GM18502 (cell line): ENCODE measurements around the gene EEF1AKMT3.
A peak's percentile ranks its signal among the peaks of the same experiment; 100 is the strongest.
"Not testable (repeated sequence)": the region's sequence is repeated elsewhere in the genome, so short reads cannot be mapped to it uniquely, and the experiment has no call there.

ENCODE experiments used
- ATAC-seq: cut with Tn5 transposase; IDR thresholded peaks from one replicate; pipeline ENCODE4 v1.9.1; 2021; ENCODE audit warnings: mild to moderate bottlenecking; ENCODE audit not compliant: unreplicated experiment, poor library complexity

EEF1AKMT3 gene

DNA sequence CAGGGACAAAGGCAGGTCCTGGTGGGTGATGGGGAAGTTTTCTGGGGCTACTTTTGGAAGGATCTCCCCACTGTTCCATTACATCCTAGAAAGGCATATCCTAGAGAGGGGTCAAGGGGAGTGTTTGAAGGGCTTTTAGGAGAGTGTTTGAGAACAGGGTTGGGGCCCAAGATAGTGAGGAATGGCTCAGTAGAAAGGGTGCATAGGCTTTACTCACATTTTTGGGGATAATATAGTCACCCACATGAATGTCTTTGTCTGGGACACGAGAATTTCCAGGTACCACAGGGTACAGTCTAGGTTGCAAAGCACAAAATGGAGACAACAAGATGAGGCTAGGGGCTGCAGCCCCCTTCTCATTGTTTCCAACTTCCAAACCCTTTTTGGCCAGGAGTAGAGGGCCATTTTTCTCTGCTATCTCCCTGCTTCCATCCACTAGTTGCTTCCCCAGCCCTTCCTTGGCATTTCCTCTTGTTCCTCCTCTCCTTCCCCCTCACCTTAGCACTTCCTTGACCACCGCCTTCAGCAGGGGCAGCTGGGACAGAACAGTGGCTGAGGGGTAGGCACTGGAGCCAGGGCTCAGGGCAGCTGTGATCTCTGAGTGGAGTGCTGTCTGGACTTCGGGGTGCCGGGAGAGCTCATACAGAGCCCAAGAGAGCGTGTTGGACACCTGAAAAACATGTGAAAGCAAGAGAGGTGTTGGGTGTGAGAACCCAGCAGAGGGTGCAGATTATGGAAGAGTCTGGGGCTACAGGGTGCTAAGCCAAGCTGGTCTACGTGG, 8.3 kb upstream of the EEF1AKMT3 start:
- no peak for ATAC-seq

DNA sequence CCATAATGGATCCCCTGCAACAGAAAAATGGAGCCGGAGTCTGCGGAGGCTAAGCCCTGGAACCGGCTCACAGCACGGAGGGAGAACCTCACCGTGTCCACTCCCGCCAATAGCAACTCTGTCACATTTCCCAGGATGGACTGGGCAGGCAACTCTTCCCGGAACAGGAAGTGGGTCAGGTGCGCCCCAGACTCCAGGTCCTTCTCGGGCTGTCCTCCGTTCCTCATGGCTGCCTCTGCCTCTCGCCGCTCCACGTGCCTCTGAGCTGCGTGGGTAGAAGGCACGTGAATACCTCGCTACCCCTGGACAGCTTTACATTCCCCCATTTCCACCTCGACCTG, 7.8 kb upstream of the EEF1AKMT3 start:
- peak; percentile 5 for ATAC-seq

DNA sequence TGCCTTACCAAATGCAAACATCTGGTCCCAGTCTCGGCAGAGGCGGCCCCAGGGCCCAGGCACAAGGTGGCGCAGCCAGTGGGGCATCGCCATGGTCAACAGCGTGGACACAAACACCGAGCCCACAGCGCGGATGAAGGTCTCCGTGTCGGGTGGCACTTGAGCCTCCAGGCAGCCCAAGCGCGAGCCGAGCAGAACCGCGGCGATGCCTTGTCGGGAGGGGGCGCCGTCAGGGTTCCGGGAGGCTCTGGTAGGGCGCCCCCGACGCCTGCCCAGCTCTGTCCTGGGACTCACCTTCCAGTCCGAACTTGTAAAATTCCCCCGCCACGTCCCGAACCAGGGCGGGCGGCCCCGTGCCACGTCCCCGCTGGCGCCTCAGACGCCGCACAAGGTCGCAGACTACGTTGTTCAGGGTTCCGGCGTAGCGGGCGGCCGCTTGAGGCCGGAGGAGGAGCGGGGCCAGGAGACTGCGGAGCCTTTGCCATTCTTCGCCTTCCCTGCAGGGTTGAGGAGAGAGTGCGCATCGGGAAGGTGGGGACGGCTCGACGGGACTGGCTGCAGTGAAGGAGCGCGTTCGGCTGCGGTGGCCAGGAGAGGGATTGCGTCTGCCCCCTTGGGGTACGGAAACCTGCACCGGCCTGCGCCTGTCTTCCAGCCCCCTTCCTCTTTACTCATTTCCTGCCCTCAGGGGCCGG, 7.3 kb upstream of the EEF1AKMT3 start:
- ATAC-seq = peak; percentile 76

DNA sequence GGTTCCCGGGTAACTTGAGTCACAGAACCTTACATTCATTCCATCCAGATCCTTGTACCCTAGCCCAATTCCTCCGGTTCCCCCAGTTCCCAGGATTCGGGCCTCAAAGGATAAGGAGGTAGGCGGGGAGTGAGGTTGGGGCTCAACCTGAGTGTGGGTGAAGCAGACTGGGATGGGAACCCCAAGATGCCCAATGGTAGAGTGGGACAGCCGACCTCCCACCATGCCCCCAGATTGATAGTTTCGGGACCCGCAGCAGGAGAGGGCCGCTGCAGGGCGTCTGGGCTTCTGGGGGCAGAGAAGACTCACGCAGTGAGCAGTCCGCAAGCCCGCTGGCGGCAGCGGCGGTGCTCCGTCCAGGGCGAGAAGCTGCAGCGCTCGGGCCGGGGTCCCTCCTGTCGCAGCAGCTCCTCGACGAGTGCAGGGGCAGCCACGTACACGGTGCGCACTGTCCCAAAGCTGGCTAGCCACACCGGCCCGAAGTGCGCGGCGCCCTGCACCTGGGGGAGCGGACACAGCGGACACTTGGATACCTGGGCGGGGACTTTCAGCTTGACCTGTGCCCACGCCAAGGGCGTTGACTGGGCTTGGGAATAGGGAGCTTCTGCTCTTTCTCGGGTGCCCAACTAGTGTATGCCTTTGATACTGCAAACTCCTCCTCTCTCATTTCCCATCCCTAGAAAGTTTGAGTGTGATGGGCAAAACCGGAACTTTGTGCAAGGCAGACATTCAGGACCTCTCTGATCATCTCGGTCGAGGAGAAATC, 6.5 kb upstream of the EEF1AKMT3 start:
- no peak for ATAC-seq

DNA sequence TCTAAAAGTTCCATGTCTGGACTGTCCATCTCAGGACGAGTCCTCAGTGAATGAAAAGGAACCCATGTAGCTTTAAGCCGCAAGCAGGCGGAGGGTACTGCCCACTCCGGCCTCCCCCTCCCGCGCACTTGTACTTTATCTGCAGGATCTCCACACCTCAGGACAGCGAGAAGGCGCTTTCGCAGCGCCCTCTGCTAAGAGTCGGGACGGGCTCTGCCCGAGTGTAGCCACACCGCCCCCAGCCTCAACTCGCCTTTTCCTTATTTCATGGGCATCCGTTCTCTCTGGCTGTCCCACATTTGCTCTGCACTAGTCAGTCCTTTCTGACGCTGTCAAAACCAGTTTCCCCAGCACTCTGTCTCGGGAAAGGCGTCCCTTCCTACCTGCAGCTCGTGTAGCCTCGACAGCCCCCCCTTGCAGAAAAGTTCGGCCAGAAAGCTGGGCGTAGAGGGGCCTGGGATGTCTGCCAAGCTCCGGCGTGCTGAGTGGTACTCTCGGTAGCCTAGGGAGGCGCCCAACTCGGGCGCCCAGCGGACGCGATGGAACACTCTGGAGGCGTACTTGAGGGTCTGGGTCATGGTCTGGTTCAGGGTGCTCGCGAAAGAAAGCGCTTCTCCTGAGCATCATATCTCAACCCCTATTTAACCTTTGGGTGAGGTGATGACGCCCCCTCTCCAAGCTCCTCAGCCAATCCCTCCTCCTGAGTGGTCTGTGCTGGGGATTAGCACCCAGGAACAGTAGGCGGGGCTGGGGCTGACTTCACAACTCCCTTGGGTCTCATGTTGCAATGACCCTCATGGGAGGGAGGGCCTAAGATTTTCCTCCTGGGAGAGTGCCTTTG, 5.7 kb upstream of the EEF1AKMT3 start, which contains the start of gene CYP27B1:
CYP27B1 (minus strand) TSS at position 615 of the 841 bp plus-strand sequence; CDS start at position 578, 37 bp downstream.
- ATAC-seq = no peak

DNA sequence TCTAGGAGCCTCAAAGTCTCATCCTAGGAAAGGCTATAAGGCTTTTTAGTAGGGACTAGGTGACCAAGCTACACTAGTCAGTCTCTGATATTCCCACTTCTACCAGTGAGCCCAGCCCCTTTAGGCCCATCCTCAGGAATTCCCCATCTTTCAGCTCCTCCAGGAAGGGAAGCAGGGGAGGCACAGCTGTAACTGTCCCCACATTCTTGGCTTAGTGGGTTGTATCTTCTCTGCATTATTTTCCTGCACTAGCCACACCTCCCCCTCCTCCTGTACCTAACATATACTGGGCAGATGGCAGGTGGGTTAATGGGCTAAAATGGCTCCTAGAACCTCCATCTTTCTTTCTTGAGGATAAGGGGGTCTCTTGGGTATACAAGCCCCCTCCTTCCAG, 5.1 kb upstream of the EEF1AKMT3 start:
- ATAC-seq = no peak

DNA sequence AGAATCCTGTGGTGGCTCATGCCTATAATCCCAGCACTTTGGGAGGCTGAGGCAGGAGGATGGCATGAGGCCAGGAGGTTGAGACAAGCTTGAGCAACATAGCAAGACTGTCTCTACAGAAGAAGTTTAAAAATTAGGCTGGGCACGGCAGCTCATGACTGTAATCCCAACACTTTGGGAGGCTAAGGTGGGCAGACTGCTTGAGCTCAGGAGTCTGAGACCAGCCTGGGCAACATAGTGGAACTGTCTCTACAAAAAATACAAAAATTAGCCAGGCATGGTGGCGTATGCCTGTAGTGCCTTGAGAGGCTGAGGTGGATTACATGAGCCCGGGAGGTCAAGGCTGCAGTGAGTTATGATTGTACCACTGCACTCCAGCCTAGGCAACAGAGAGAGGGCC, 4.5 kb upstream of the EEF1AKMT3 start:
- no peak for ATAC-seq

DNA sequence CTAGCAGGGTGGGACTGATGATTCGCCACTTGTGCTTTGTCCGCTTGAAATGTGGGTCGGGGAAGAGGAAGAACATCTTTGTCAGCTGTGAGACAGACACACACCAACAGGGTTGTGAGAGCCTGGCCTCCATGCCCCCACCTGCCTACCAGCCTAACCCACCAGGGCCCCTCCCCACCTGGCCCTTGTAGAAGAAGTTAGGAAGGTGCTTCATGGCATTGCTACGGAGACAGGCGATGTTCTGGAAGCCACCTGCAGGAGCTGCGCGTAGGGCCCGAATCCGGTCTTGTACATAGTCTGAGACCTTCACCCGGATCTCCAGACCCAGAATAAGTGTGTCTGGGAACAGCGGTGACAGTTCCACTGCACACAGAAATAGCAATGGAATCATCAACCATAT, 2.8 kb upstream of the EEF1AKMT3 start:
- no peak for ATAC-seq

DNA sequence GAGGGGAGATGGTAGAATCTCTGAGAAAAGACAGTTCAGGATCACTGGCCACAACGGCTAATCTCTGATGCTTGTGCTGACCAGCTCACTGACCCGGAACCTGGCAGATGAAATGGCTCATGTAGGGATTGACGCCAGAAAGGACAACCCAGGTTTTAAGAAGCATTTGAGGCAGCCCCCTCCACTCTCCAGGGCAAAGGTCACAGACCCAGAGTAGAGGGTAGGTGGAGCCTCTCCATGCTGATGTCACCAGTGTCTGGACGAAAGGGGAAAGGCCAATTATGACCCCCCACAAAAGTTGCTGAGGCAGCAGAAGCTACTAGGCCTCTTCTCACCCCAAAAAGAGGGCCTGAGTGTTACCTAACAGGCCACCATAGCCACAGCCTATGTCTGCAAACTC, 1.7 kb upstream of the EEF1AKMT3 start:
- no peak for ATAC-seq

DNA sequence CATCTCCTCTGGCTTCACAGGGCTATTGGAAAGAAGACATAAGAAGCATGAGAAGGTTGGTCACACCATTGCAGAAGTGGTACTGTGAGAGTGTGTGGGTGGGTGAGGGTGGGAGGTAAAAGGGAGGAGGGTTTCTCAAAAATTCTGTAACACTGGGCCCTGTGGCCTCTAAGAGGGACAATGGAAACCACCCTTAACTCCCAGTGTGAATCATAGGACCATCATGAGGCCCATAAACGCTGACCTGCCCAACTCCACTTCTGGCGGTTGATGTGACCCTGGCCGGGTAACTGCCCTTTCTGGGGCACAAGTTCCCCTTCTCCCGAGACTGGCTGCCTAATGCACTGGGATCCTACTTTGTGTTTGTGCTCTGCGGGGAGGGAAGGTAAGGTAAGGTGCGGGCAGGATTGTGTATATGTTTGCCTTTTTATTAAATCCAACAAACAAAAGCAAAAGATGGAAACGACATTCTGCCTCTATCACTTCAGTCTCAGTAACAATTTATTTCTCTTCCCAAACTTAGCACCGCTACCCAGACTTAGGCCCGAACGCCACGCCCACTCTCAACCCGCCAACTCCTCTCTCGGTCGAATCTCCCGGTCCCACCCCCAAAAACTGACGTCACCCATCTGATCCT, 1.1 kb upstream of the EEF1AKMT3 start:
- ATAC-seq = peak; percentile 84

DNA sequence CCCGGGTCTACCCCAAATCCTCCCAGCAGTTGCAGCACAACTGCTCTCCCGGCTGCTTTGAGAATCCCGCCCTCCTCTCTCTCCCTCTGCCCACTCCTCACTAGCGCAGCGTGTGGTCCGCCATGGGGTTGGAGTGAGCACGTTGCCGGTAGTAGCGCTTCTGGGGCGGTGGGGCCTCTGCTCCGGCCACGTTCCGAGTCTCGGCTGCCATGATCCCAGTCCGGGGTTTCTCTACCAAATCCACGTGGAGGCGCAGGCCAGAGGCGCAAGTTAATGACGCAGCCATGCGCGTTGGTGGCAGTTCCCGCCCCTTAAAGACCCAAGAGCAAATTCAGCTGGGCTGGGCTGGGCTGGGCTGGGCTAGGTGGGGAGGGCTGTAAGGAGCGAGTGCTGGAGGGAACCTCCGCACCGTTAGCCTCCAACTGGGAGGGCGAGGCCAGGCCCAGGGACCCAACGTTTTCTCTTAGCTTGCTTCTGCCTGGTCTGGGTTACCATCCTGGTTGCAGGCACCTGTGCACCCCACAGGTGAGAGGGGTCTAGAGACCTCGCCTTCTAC, 463 bp upstream of the EEF1AKMT3 start, which contains the start of gene METTL1:
METTL1 (minus strand) TSS at position 233 of the 556 bp plus-strand sequence; CDS start at position 211, 22 bp downstream.
- ATAC-seq = peak; percentile 89

DNA sequence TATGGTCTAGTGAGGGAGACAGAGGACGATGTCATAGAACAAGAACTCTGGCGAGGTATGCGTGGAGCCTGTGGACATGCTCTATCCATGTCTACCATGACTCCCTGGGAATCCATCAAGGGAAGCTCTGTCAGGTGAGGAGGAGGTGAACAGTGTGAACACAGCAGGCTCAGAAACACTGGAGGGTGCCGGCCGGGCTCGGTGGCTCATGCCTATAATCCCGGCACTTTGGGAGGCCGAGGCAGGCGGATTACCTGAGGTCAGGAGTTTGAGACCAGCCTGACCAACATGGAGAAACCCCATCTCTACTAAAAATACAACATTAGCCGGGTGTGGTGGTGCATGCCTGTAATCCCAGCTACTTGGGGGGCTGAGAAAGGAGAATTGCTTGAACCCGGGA, 2.2 kb downstream of the EEF1AKMT3 start:
- ATAC-seq = not testable (repeated sequence)

DNA sequence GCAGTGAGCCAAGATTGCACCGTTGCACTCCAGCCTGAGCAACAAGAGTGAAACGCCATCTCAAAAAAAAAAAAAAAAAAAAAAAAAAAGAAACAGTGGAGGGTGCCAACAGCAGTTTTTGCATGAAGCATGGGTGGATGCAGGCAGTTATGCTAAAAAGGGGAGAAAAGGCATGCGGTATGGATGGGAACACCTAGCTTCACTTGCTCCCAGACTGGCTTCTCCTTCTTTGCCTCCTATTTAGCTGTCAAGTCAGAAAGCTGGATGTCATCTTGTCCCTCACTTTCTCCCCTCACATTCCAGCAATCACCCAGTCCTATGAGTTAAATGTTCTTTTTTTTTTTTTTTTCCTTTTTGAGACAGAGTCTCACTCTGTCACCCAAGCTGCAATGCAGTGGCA, 2.6 kb downstream of the EEF1AKMT3 start:
- no peak for ATAC-seq

DNA sequence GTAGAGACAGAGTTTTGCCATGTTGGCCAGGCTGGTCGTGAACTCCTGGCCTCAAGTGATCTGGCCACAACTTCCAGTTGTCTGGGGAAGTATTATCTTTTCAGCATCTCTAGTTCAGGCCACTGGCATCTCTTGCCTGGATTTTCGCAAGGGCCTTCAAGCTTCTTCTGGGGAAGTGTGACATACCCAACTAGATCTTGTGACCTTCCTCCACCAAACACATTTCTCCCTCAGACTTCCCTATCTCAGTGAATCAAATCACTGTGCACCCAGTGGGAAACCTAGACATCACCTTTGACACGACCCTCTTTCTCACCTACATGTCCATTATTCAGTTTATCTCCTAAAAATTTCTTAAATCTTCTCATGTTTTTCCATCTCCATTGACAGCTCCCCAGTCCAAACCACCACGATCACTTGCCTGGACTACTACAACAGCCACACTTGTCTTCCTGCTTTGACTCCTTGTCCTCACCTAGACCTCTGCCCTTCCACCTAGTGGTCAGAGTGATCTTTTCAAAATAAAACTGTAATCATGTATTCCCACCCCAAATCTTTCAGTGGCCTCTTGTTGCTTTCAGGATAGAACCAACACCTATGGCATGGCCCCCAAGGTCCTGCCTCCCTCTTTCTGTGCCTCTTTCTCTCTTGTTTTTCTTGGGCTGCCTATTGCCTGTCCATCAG, 3.3 kb downstream of the EEF1AKMT3 start:
- no peak for ATAC-seq

DNA sequence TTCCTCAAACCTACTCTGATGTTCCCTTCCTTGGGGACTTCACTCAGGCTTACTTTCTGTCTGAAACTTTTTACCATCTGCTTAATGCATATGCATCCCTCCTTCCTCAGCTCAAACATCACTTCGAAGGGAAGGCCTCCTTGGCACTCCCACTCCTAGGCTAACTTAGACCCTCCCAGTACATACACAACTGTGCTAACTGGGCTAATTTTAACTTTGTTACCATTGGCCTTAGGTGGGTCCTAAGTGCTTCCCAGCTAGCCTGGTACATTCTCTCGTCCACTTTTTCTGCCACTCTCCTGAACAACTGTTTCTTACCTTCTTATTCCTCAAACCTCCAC, 3.8 kb downstream of the EEF1AKMT3 start:
- no peak for ATAC-seq

DNA sequence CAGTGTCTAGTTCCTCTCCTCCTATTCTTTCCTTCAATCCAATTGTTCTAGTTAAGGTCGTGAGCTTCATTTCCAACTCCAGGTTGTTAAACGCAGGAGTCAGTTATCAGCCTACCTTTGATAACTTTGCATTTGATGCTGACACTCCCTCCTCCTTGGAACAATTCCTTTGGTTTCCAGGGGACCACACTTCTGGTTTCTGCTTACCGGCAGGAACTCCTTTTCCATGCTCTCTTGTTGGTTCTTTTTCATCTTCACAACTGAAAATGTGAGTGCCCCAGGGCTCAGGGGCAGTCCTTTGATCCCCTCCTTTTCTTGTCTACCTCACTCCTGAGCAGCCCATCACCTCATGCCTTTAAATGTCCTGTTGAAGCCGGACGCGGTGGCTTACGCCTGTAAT, 5.0 kb downstream of the EEF1AKMT3 start:
- ATAC-seq = no peak

DNA sequence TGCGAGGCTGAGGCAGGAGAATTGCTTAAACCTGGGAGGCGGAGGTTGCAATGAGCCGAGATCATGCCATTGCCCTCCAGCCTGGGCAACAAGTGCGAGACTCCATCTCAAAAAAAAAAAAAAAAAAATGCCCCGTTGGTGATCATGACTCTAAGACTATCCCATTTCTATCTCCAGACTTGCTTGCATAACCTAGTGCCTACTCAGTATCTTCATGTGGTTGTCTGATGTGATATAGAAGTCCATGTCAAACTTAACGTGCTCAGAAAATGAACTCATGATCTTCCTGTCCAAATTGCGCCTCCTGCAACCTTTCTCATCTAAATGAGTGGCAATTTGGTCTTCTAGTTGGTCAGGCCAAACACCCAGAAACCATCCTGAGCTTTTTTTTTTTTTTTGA, 5.5 kb downstream of the EEF1AKMT3 start:
- no peak for ATAC-seq

DNA sequence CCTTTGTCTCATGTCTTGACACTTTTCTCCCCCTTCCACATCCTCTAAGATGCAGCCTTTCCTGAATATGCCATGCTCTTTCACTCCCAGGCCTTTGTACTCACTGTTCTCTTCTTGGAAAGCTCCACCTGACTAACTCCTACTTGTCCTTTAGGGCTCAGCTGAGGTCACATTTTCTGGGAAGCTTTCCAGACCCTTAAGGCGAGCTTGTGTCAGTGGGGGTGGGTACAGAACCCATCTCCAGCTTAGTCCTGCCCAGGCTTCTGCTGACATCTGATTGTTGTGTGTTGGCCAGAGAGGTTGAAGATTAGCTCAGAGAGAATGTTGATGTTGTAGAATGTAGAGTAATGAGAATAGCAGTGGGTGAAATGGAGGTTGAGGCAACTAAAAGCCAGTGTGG, 7.3 kb downstream of the EEF1AKMT3 start:
- ATAC-seq = no peak

DNA sequence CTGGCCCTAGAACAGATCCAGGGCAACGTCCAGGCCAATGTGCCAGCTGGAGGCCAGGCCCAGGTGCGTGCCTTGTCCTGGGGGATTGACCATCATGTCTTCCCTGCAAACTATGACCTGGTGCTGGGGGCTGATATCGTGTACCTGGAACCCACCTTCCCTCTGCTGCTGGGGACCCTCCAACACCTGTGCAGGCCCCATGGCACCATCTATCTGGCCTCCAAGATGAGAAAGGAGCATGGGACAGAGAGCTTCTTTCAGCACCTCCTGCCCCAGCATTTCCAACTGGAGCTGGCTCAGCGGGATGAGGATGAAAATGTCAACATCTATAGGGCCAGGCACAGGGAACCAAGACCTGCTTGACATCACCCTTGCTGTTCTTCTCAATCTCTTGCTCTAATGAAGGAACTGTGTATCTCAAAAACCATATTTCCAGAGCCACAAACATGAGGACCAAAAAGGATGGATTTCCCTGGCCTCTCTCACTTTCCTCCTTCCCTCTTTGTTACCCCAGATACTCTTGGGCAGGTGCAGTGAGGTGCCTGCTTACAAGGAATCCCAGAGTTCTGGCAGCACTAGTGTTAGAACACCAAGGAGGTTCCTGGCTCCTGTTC, 8.0 kb downstream of the EEF1AKMT3 start:
- no peak for ATAC-seq
